Measurements from ENCODE around the gene PRKCH.

DNA sequence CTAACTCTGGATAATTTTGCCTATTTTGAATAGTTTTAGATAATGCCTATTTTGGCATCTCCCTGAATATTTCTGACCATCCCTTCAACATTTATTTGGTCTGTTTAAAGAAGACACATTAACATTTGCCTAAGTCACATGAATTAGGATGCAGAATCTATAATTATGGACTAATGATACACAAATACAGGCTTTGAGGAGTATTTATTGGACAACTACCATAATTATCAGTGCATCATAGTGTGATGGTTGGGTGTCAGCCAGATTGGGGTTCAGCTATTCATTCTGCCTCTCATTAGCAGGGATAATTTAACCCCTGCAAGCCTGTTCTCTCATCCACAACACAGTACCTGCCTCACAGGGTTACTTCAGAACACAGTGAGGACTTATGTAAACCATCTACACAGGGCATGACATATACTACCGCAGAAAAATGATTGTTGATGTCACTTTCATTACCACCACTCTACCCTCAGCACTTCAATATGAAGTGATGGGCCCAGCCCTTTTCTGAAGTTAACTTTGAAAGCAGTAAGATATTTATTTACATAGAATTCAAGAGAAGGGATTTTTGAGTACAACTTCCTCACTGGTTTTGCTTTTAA lies 14.4 kb downstream of the PRKCH start:
- TF ChIP-seq, protein P1, sequence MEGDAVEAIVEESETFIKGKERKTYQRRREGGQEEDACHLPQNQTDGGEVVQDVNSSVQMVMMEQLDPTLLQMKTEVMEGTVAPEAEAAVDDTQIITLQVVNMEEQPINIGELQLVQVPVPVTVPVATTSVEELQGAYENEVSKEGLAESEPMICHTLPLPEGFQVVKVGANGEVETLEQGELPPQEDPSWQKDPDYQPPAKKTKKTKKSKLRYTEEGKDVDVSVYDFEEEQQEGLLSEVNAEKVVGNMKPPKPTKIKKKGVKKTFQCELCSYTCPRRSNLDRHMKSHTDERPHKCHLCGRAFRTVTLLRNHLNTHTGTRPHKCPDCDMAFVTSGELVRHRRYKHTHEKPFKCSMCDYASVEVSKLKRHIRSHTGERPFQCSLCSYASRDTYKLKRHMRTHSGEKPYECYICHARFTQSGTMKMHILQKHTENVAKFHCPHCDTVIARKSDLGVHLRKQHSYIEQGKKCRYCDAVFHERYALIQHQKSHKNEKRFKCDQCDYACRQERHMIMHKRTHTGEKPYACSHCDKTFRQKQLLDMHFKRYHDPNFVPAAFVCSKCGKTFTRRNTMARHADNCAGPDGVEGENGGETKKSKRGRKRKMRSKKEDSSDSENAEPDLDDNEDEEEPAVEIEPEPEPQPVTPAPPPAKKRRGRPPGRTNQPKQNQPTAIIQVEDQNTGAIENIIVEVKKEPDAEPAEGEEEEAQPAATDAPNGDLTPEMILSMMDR (tag by site-specific recombination; IDR thresholded peaks at IDR 0.05), result no peak
- no peak for TF ChIP-seq HOXA7 (CRISPR knock-in tag; IDR thresholded peaks at IDR 0.05; ENCODE audit: borderline replicate concordance)
- no peak for TF ChIP-seq ZBTB21 (tag by site-specific recombination; IDR thresholded peaks at IDR 0.05)
- TF ChIP-seq, protein P2, sequence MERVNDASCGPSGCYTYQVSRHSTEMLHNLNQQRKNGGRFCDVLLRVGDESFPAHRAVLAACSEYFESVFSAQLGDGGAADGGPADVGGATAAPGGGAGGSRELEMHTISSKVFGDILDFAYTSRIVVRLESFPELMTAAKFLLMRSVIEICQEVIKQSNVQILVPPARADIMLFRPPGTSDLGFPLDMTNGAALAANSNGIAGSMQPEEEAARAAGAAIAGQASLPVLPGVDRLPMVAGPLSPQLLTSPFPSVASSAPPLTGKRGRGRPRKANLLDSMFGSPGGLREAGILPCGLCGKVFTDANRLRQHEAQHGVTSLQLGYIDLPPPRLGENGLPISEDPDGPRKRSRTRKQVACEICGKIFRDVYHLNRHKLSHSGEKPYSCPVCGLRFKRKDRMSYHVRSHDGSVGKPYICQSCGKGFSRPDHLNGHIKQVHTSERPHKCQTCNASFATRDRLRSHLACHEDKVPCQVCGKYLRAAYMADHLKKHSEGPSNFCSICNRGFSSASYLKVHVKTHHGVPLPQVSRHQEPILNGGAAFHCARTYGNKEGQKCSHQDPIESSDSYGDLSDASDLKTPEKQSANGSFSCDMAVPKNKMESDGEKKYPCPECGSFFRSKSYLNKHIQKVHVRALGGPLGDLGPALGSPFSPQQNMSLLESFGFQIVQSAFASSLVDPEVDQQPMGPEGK (tag by site-specific recombination; IDR thresholded peaks at IDR 0.05), result no peak
- TF ChIP-seq ZNF639 (tag by site-specific recombination; IDR thresholded peaks at IDR 0.05), result no peak
- no peak for TF ChIP-seq ZEB2 (tag by site-specific recombination; IDR thresholded peaks at IDR 0.05)
- no peak for TF ChIP-seq ZNF658 (tag by site-specific recombination; IDR thresholded peaks at IDR 0.05)
- no peak for TF ChIP-seq ZNF560 (tag by site-specific recombination; IDR thresholded peaks at IDR 0.05; ENCODE audit: borderline replicate concordance)
- no peak for TF ChIP-seq ZNF362 (tag by site-specific recombination; IDR thresholded peaks at IDR 0.05)
- no peak for TF ChIP-seq KLF17 (tag by site-specific recombination; IDR thresholded peaks at IDR 0.05)
- no peak for TF ChIP-seq ZNF311 (tag by site-specific recombination; IDR thresholded peaks at IDR 0.05; ENCODE audit: borderline replicate concordance)
- no peak for TF ChIP-seq OVOL3 (tag by site-specific recombination; IDR thresholded peaks at IDR 0.05)
- TF ChIP-seq ZNF175 (tag by site-specific recombination; IDR thresholded peaks at IDR 0.05), result no peak
- TF ChIP-seq ZNF121 (tag by site-specific recombination; IDR thresholded peaks at IDR 0.05), result no peak
